Prostate gland (tissue), 1 donor: ENCODE measurements around the gene PITX1.

Source experiments
- POLR2A ChIP-seq: fragments of 450-650 bp; IDR thresholded peaks from one replicate; pipeline ENCODE4 v1.6.1; 2016; ENCODE audit warnings: antibody characterized with exemption, mild to moderate bottlenecking
- POLR2AphosphoS5 ChIP-seq: sonication (generic); formaldehyde crosslinking; IDR thresholded peaks from one replicate; pipeline ENCODE4 v1.6.1; 2017; ENCODE audit warnings: antibody characterized with exemption

DNA sequence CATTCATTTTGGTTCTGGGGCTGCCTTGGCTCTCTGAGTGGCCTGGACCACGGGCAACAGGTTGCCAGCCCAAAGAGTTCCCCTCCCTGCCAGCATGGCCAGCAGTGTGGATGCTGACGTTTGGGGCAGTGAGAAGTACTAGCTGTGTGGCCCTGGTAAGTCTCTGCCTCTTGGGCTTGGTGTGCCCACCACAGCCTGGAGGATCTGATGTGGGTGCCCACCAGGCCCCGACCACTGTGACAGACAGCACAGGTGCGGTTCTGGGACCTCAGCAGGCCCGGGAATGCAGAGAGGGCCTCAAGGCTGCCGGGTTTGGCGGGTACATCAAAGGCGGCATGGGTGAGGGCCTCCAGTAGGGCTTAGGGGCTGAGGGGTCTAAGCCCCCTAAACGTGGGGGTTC lies 33.6 kb upstream of the PITX1 start:
- TF ChIP-seq POLR2A (no peak), POLR2AphosphoS5 (no peak)
